ENCODE data around the gene CORO1C.

CORO1C gene

DNA sequence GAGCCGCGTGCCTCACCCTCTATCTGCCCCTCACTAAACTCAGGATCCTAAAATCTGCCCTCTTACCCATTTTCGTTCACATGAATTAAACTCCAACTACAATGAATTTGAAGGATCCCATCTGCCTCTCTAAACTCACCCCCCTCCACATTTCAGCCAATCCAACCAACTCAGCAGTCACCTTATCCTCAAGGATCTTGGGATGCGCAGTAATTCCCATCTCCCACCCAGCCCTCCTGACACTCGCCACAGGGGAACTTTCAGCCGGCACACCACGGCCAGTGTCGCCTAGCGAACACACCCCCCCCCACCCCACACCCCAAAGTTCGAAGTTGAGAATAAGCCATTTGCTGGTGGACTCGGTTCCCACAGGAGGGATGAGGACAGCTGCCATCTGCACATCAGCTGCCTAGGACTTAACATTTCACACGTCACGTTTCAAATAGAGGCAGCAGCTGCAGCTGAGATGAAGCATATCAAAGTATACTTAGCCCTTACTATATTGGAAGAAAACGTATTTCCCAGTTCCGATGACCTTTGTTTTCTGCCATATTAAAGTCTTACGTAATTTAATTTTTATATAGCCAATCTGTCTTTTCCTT, 88.9 kb downstream of the CORO1C start:
- TF ChIP-seq, protein P1, sequence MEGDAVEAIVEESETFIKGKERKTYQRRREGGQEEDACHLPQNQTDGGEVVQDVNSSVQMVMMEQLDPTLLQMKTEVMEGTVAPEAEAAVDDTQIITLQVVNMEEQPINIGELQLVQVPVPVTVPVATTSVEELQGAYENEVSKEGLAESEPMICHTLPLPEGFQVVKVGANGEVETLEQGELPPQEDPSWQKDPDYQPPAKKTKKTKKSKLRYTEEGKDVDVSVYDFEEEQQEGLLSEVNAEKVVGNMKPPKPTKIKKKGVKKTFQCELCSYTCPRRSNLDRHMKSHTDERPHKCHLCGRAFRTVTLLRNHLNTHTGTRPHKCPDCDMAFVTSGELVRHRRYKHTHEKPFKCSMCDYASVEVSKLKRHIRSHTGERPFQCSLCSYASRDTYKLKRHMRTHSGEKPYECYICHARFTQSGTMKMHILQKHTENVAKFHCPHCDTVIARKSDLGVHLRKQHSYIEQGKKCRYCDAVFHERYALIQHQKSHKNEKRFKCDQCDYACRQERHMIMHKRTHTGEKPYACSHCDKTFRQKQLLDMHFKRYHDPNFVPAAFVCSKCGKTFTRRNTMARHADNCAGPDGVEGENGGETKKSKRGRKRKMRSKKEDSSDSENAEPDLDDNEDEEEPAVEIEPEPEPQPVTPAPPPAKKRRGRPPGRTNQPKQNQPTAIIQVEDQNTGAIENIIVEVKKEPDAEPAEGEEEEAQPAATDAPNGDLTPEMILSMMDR (IDR thresholded peaks at IDR 0.05): no peak
- Histone ChIP-seq H3K4me3 (no peak overlapping the region), H3K27ac (peak overlapping the region; percentile 9 to 35)
- no peak for DNase-seq (ENCODE audit: low spot score)

DNA sequence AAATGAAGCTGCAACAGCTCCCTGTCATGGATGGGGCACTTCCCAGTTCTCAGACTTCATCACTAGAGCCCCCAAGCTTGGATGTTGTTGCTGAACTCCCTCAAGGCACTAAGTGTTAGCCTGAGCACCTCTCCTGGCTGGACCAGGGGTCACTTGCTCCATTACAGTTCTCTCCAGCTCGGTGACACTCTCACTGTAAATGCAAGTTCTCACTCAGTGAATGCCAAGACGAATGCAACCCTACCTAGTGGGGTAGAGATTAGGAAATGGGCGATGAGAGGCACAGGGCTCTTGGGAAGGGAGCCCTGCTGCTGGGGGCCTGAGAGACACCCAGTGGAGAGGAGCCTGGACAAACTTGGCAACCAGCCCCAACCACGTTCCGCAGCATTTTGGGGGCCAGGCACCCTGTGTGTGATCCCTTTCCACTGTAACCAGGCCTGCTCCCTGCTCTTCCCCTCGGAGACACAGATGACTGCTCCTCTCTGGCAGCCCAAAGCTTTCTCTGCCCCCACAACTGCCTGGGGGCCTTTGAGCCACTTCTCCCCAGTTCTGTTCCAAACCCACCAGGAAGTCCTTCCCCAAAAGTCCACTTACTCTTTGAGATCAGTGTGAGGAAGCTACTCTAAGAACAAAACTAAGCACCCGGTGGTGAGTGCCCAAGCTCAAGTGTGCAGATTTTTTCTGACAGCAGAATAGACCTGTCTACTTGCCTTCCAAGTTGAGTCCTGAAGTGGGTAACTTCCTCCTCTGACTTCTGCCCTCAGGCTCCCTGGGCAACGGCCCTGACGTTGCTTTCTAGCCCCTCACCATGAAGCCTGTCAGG, 89.7 kb downstream of the CORO1C start:
- Histone ChIP-seq H3K4me3 (no peak overlapping the region), H3K27ac (peak overlapping the region; percentile 9 to 35)
- TF ChIP-seq, protein P1 (IDR thresholded peaks at IDR 0.05): no peak
- peak; percentile 72 for DNase-seq (ENCODE audit: low spot score)

DNA sequence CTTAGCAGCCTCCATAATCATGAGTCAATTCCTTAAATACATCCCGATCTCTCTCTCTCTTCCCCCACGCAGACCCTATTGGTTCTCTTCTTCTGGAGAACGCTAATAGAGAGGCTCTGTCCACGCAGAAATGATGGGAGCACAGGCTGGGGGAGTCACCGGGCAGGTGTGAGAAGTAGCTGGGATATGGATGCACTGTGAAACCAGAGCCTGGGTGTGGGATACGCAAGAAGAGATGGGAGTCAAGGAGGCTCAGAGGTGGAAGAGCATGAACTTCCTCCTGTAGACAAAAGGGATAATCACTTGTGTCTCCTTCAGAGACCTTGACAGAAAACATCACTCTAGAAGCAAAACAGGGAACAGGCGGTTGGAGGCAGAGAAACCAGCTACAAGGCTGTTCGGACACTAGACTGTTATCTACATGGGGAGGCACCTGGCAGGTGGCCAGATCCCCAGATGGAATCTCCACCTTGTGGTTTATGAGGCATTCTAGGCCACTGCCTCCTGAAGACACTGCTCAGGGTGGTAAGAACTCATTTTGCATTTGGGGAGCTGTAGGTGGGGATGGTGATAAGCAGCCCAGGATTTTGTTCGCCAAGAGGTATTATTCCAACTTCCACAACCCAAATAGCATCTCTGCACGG, 90.4 kb downstream of the CORO1C start:
- TF ChIP-seq, protein P1 (IDR thresholded peaks at IDR 0.05): no peak
- Histone ChIP-seq H3K27ac (peak overlapping the region in 1 of 2 donors; percentile 35), H3K4me3 (no peak overlapping the region)
- peak; percentile 69 for DNase-seq (ENCODE audit: low spot score)

DNA sequence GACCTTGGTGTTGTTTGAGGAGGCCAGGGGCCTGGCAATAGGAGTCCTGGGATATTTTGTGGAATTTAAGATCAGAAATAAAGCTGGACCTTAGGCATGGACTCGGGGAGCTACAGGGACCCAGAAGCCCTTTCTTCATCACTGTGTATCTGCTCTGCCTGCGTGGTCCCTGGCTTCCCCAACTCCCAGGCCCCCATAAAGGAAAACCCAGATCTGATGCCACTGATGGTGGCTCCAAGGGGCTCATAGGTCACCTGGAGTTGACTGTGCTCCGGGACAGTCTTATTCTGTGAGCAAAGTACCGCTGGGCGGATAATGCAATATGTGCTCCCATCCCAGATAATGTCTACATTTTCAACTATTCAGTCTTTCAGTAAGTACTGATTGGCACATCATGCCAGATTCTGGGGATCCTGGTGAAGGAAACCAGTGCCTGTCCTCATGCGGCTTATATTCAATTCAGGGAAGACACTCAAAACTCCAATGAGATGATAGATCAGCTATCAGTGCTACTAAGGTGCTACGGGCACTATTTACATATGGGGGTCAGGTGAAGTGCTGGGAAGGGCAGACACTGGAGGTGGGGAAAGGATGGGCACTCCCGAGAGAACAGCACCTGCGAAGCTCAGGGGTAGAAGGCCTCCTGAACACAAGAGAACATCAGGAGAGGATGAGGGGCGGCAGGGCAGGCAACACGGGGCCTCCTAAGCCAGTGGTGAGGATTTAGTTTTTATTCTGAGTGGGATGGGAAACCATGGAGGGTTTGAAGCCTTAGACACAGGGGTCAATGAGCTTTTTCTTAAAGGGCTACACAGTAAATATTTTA, 92.1 kb downstream of the CORO1C start:
- peak overlapping the region; percentile 6 to 37 for H3K27ac ChIP-seq
- H3K4me3 ChIP-seq: no peak overlapping the region
- peak; percentile 67 for DNase-seq (ENCODE audit: low spot score)
- TF ChIP-seq, protein P1 (IDR thresholded peaks at IDR 0.05): no peak

DNA sequence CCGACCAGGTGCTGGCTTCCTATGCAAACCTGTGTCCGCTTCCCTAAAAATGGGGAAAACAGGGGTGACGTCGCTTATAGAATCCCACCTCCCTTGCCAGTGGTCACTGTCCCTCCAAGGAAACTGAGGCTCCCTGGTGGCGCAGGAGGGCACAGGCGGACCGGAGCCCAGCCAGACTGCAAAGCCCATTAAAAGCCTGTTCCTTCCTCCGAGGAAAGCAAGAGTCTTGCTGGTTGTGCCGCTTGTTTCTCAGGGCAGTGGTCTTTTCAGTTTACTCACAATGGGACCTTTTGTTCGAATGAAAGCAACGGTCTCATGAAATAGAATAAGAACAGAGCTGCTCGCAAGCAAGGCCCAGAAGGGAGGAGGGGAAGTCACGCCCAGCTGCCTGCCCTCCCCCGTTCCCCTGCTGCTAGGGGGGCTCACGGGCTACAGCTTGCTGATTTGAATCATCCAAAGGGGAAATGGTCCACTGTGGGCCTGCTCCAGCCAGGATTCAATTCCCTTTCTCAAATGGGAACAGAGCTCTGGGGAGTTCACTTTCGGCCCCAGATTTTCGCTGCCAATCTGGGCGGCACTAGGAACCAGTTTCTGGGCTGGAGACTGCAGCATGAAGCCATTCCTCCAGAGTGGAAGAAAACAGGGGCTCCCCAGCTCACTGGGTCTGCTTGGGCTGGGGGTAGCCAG, 93.0 kb downstream of the CORO1C start:
- H3K4me3 ChIP-seq: peak overlapping the region; percentile 59
- peak overlapping the region; percentile 6 to 37 for H3K27ac ChIP-seq
- TF ChIP-seq, protein P1 (IDR thresholded peaks at IDR 0.05): no peak
- peak; percentile 75 for DNase-seq (ENCODE audit: low spot score)

All from coronary artery (tissue), 2 donors.